HCT116 (cell line): ENCODE data around the gene DNASE2B. TPM values are rescaled to one million over a fixed set of nuclear protein-coding genes. Genes with fewer than 3 reads are reported as not detected.
"Not testable (repeated sequence)": the region's sequence is repeated elsewhere in the genome, so short reads cannot be mapped to it uniquely, and the experiment has no call there.

Source experiments
- ATAC-seq: fragments of 200-7000 bp; cut with Tn5 transposase; 2 replicates; pipeline ENCODE4 v1.9.1; 2020; ENCODE audit warnings: mild to moderate bottlenecking, moderate library complexity
- BruUV-seq: library from RNA; stranded (reverse); fragments of 400-500 nt; replicated peaks from 2 replicates; lab custom pipeline; 2021; lab: Mats Ljungman, UMichigan
- CTCF ChIA-PET: fragments of 300-600 bp; sonication (Branson Sonifier 250); formaldehyde crosslinking; loops from one replicate; lab custom pipeline; 2021; ENCODE audit warnings: antibody characterized with exemption; lab: Charles Lee
- POLR2A ChIA-PET: fragments of 300-600, 350-600 bp; sonication (Branson Sonifier 250); formaldehyde crosslinking; loops from one replicate; lab custom pipeline; 2021; ENCODE audit warnings: antibody characterized with exemption; lab: Charles Lee
- RAD21 ChIA-PET, 2 experiments: fragments of 300-600 bp; sonication (Branson Sonifier 250); formaldehyde crosslinking; loops; one replicate each; lab custom pipeline; 2023; ENCODE audit warnings: low total read pairs in 2 of 2; ENCODE audit not compliant: uncharacterized antibody in 2 of 2, unreplicated experiment in 2 of 2, low non-redundant PET in 1 of 2; lab: Charles Lee
- DNase-seq: peaks from one replicate; pipeline ENCODE4 v3.0.0-alpha.2; 2010; ENCODE audit warnings: low read depth, low spot score
- H2AFZ ChIP-seq: fragments of 200-600 bp; shearing (Covaris generic), sonication (generic); 2 replicates; pipeline ENCODE4 v1.6.1; 2017; ENCODE audit warnings: low read depth, mixed run types, mixed read lengths, antibody characterized with exemption, low read length; ENCODE audit not compliant: poor library complexity, severe bottlenecking
- H3K27ac ChIP-seq: 2 replicates; pipeline ENCODE4 v1.5.1; 2012; ENCODE audit warnings: low read depth, low read length
- H3K27me3 ChIP-seq: fragments of 200-600 bp; sonication (generic); 2 replicates; pipeline ENCODE4 v1.6.1; 2016; ENCODE audit warnings: mixed run types, low read length, mixed read lengths; ENCODE audit not compliant: insufficient read depth
- H3K36me3 ChIP-seq, 2 experiments: fragments of 200-500 bp in 1 of 2; fragments of 200-600 bp in 1 of 2; sonication (Bioruptor generic) in 1 of 2; sonication (generic) in 1 of 2; 2 replicates each; pipeline versions ENCODE4 v1.5.1 to v1.6.1; 2014 to 2016; ENCODE audit warnings: low read length in 2 of 2, inconsistent platforms in 1 of 2, mixed read lengths in 1 of 2, mixed run types in 1 of 2; ENCODE audit not compliant: insufficient read depth in 2 of 2, control insufficient read depth in 1 of 2
- H3K4me1 ChIP-seq, 2 experiments: fragments of 200-600 bp in 1 of 2; sonication (generic) in 1 of 2; 2 replicates each; pipeline versions ENCODE4 v1.5.1 to v1.6.1; 2012 to 2017; ENCODE audit warnings: low read length in 2 of 2, inconsistent platforms in 1 of 2, mild to moderate bottlenecking in 1 of 2, mixed read lengths in 1 of 2, mixed run types in 1 of 2, moderate library complexity in 1 of 2; ENCODE audit not compliant: insufficient read depth in 2 of 2, control insufficient read depth in 1 of 2
- H3K4me2 ChIP-seq: fragments of 200-600 bp; sonication (generic); 2 replicates; pipeline ENCODE4 v1.6.1; 2017; ENCODE audit warnings: mixed run types, low read length, mixed read lengths
- H3K4me3 ChIP-seq, 2 experiments: fragments of 200-600 bp in 1 of 2; sonication (generic) in 1 of 2; replicated peaks in 1 of 2; 2 replicates each; pipeline ENCODE4 v1.5.1; 2011 to 2016; ENCODE audit warnings: low read length in 2 of 2, control low read depth in 1 of 2, low read depth in 1 of 2, mild to moderate bottlenecking in 1 of 2, mixed read lengths in 1 of 2, mixed run types in 1 of 2
- H3K79me2 ChIP-seq: fragments of 200-600 bp; sonication (generic); 2 replicates; pipeline ENCODE4 v1.6.1; 2017; ENCODE audit warnings: mild to moderate bottlenecking, mixed run types, low read length, moderate library complexity, mixed read lengths; ENCODE audit not compliant: insufficient read depth
- H3K9ac ChIP-seq: fragments of 200-600 bp; sonication (generic); 2 replicates; pipeline ENCODE4 v1.6.1; 2016; ENCODE audit warnings: low read length, mixed read lengths
- H3K9me2 ChIP-seq: fragments of 200-600 bp; sonication (generic), shearing (Covaris generic); 2 replicates; pipeline ENCODE4 v1.6.1; 2017; ENCODE audit warnings: mixed run types, mild to moderate bottlenecking, moderate library complexity; ENCODE audit not compliant: insufficient read depth
- H3K9me3 ChIP-seq, 2 experiments: fragments of 200-500 bp in 1 of 2; fragments of 200-600 bp in 1 of 2; sonication (Bioruptor generic) in 1 of 2; sonication (generic) in 1 of 2; 2 replicates each; pipeline ENCODE4 v1.6.1; 2014 to 2017; ENCODE audit warnings: low read length in 2 of 2, mixed read lengths in 2 of 2, inconsistent platforms in 1 of 2, low read depth in 1 of 2, mild to moderate bottlenecking in 1 of 2, mixed run types in 1 of 2, moderate library complexity in 1 of 2; ENCODE audit not compliant: control insufficient read depth in 1 of 2, insufficient read depth in 1 of 2
- H4K20me1 ChIP-seq: fragments of 200-600 bp; sonication (generic), shearing (Covaris generic); 2 replicates; pipeline ENCODE4 v1.6.1; 2017; ENCODE audit warnings: mixed run types, mild to moderate bottlenecking, moderate library complexity; ENCODE audit not compliant: insufficient read depth
- CEBPB ChIP-seq: IDR thresholded peaks from 2 replicates; pipeline ENCODE4 v1.6.1; 2012; ENCODE audit warnings: low read depth
- ELF1 ChIP-seq: IDR thresholded peaks from 2 replicates; pipeline ENCODE4 v1.6.1; 2012; ENCODE audit warnings: low read depth, borderline replicate concordance
- YY1 ChIP-seq: IDR thresholded peaks from 2 replicates; pipeline ENCODE4 v1.6.1; 2011; ENCODE audit warnings: low read length, low read depth, moderate library complexity, mild to moderate bottlenecking; ENCODE audit not compliant: insufficient replicate concordance; ENCODE audit errors: extremely low read depth
- intact Hi-C: fragments of 100-400 bp; cut with micrococcal nuclease; formaldehyde crosslinking; loops from 2 replicates; pipeline ENCODE4 v1.10.0; 2022
- total RNA-seq: library from RNA; stranded (reverse); gene quantifications from one replicate; pipeline ENCODE4 v1.2.1, GENCODE V29; 2021; ENCODE audit not compliant: unreplicated experiment

DNASE2B gene
- total RNA-seq, 1 experiment from 2014 or later: 0.42 TPM

GRCh38 chr1:84442256-84442655 lies 44.0 kb downstream of the DNASE2B start (continued):
- no peak for TF ChIP-seq YY1
- TF ChIP-seq CEBPB: 0 out of 2 replicates have a peak, but pooled peaks have one; percentile 8
- TF ChIP-seq ELF1: 0 out of 2 replicates have a peak, but pooled peaks have one; percentile 6

- RAD21 ChIA-PET: interaction anchor here (0.7 to 1.2 kb wide), 4 partner anchors 160 to 302 kb away, joined by 3 to 6 read pairs (median 4); no protein-coding TSS in a partner anchor
- H3K4me3 ChIP-seq, H3K9me2 ChIP-seq, H3K79me2 ChIP-seq, H4K20me1 ChIP-seq, BruUV-seq, H3K36me3 ChIP-seq, H3K27ac ChIP-seq, H3K9ac ChIP-seq, H3K9me3 ChIP-seq, DNase-seq, H3K27me3 ChIP-seq: not testable (repeated sequence)
- H3K4me1 ChIP-seq: peaks cover 6 to 17% of the 10 kb centered on the region in 2 experiments; a peak in 3 of 4 replicates
- H3K4me2 ChIP-seq: 0 out of 2 replicates have a peak overlapping the region, but pooled peaks have one; percentile 24
- POLR2A ChIA-PET: interaction anchor here (0.9 to 1.6 kb wide), 3 partner anchors 8 to 196 kb away, joined by 3 read pairs; no protein-coding TSS in a partner anchor
- CTCF ChIA-PET: interaction anchor here (0.6 to 2.2 kb wide), 15 partner anchors 9 to 329 kb away, joined by 3 to 14 read pairs (median 3); no protein-coding TSS in a partner anchor
- intact Hi-C loops: loop anchor here (1.0 to 5.0 kb wide), 5 partner anchors 99 to 329 kb away; no protein-coding TSS in a partner anchor
- ATAC-seq: peak; percentile 32; the same call in 1 of the 2 replicates
- peak overlapping the region; percentile 97 for H2AFZ ChIP-seq
These were observed 44.7 kb downstream of the DNASE2B start for GRCh38 chr1:84442747-84443646.

- H3K9ac ChIP-seq, H4K20me1 ChIP-seq, POLR2A ChIA-PET, BruUV-seq, H3K9me2 ChIP-seq, DNase-seq, intact Hi-C loops, H3K4me3 ChIP-seq, CTCF ChIA-PET, H3K9me3 ChIP-seq, H3K4me2 ChIP-seq, H3K27me3 ChIP-seq, H2AFZ ChIP-seq, H3K36me3 ChIP-seq, RAD21 ChIA-PET, H3K4me1 ChIP-seq, ATAC-seq, H3K27ac ChIP-seq, H3K79me2 ChIP-seq: not testable (repeated sequence)
These were observed 50.4 kb downstream of the DNASE2B start for GRCh38 chr1:84448704-84449103.
